Putamen (tissue), 1 donor: ENCODE measurements around the gene RAP2A.

Experiments
- DNase-seq: peaks from one replicate; pipeline ENCODE4 v3.0.0-alpha.2; 2016; ENCODE audit warnings: low spot score

Gene RAP2A

GRCh38 chr13:97433727-97434396 is at the start of gene RAP2A:
Gene RAP2A, plus strand, starts transcription at chr13:97434169. Its CDS starts 302 bp downstream, at chr13:97434471.
- peak; percentile 91 for DNase-seq

- no peak for DNase-seq
These were observed 49.6 kb upstream of the RAP2A start for GRCh38 chr13:97384371-97384770.

- no peak for DNase-seq
These were observed 48.8 kb upstream of the RAP2A start for GRCh38 chr13:97385146-97385545.

GRCh38 chr13:97385854-97386253 is 48.1 kb upstream of the RAP2A start:
- DNase-seq, result no peak

- no peak for DNase-seq
These were observed 47.0 kb upstream of the RAP2A start for GRCh38 chr13:97386801-97387484.

GRCh38 chr13:97387485-97387839 is 46.5 kb upstream of the RAP2A start:
- no peak for DNase-seq

- no peak for DNase-seq
These were observed 46.1 kb upstream of the RAP2A start for GRCh38 chr13:97387890-97388289.

- no peak for DNase-seq
These were observed 45.6 kb upstream of the RAP2A start for GRCh38 chr13:97388373-97388772.

- DNase-seq, result no peak
These were observed 42.9 kb upstream of the RAP2A start for GRCh38 chr13:97390941-97391600.

- no peak for DNase-seq
These were observed 41.9 kb upstream of the RAP2A start for GRCh38 chr13:97392020-97392419.

GRCh38 chr13:97394542-97394941 is 39.4 kb upstream of the RAP2A start:
- no peak for DNase-seq

GRCh38 chr13:97395447-97396136 is 38.4 kb upstream of the RAP2A start:
- no peak for DNase-seq

- DNase-seq, result no peak
These were observed 36.7 kb upstream of the RAP2A start for GRCh38 chr13:97397267-97397666.

- DNase-seq, result no peak
These were observed 32.5 kb upstream of the RAP2A start for GRCh38 chr13:97401421-97401820.

GRCh38 chr13:97403893-97404750 is 29.8 kb upstream of the RAP2A start:
- DNase-seq, result no peak

GRCh38 chr13:97407540-97407939 is 26.4 kb upstream of the RAP2A start:
- no peak for DNase-seq

GRCh38 chr13:97408938-97409337 is 25.0 kb upstream of the RAP2A start:
- DNase-seq, result no peak

- DNase-seq, result no peak
These were observed 22.0 kb upstream of the RAP2A start for GRCh38 chr13:97411984-97412383.

GRCh38 chr13:97413694-97414093 is 20.3 kb upstream of the RAP2A start:
- no peak for DNase-seq

GRCh38 chr13:97414392-97414791 is 19.6 kb upstream of the RAP2A start:
- DNase-seq, result no peak

- DNase-seq, result no peak
These were observed 16.3 kb upstream of the RAP2A start for GRCh38 chr13:97417698-97418097.
